Ramos (cell line): ENCODE results near the gene STAG3.
"Not testable (repeated sequence)": the region's sequence is repeated elsewhere in the genome, so short reads cannot be mapped to it uniquely, and the experiment has no call there.

ENCODE experiments used
- in situ Hi-C: fragments of 300-500 bp; cut with MboI; formaldehyde crosslinking; loops from one replicate; pipeline ENCODE4 v1.14.3; 2022; ENCODE audit warnings: low sequenced_read_pairs; ENCODE audit not compliant: unreplicated experiment

Gene STAG3

GRCh38 chr7:100234660-100235317, 57.1 kb downstream of the STAG3 start:
- in situ Hi-C loops: not testable (repeated sequence)

- in situ Hi-C loops: not testable (repeated sequence)
Measured at GRCh38 chr7:100239975-100240374, 62.3 kb downstream of the STAG3 start.

- in situ Hi-C loops: not testable (repeated sequence)
Measured at GRCh38 chr7:100243385-100243784, 65.7 kb downstream of the STAG3 start.

GRCh38 chr7:100244988-100245605, 67.4 kb downstream of the STAG3 start:
- in situ Hi-C loops: not testable (repeated sequence)

GRCh38 chr7:100246121-100246864, 68.6 kb downstream of the STAG3 start:
- in situ Hi-C loops: not testable (repeated sequence)

DNA sequence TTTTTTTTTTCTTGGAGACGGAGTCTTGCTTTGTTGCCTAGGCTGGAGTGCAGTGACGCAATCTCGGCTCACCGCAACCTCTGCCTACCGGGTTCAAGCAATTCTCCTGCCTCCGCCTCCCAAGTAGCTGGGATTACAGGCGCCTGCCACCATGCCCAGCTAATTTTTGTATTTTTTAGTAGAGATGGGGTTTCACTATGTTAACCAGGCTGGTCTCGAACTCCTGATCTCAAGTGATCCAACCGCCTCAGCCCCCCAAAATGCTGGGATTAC, 69.1 kb downstream of the STAG3 start:
- in situ Hi-C loops: not testable (repeated sequence)

- in situ Hi-C loops: no loop called here
Measured at GRCh38 chr7:100247152-100247757, 69.5 kb downstream of the STAG3 start.

GRCh38 chr7:100248483-100248882, 70.8 kb downstream of the STAG3 start:
- in situ Hi-C loops: no loop called here

- in situ Hi-C loops: no loop called here
Measured at GRCh38 chr7:100257017-100257416, 79.3 kb downstream of the STAG3 start.

DNA sequence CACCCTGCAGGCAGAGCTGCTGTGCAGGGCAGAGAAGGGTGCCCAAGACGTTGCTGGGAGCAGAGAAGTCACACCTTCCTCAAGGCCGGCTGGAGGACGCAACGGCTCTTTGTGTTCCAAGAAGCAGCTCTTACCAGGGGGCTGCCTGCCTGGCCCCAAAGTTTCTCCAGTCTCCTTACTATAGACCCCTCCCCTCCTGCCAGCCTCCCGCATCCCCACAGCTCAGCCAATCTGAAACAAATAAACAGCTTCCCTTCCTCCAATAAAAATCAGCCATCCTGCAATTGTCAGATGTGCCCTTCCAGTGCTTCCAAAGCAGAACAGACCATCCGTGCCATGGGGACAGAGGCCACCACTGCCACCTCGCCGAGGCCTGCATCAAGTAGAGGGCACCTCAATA, 82.3 kb downstream of the STAG3 start:
- in situ Hi-C loops: not testable (repeated sequence)

DNA sequence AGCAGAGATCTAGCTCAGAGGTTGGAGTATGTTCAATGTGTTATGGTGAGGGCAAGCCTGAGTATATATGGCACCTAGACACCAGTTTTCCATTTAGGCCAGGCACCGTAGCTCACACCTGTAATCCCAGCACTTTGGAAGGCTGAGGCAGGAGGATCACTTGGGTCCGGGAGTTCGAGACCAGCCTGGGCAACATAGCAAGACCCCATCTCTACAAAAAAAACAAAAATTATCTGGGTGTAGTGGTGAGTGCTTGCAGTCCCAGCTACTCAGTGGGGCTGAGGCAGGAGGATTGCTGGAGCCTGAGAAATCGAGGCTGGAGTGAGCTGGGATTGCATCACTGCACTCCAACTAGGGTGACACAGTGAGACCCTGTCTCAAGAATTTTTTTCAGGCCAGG, 85.2 kb downstream of the STAG3 start:
- in situ Hi-C loops: not testable (repeated sequence)
